HG02840 (cell line): ENCODE data around the gene HPGD.
"Not testable (repeated sequence)": the region's sequence is repeated elsewhere in the genome, so short reads cannot be mapped to it uniquely, and the experiment has no call there.

Experiments
- ATAC-seq: cut with Tn5 transposase; IDR thresholded peaks from one replicate; pipeline ENCODE4 v1.9.1; 2021; ENCODE audit warnings: mild to moderate bottlenecking, moderate library complexity, moderate number of reproducible peaks; ENCODE audit not compliant: unreplicated experiment, low FRiP score

HPGD gene

DNA sequence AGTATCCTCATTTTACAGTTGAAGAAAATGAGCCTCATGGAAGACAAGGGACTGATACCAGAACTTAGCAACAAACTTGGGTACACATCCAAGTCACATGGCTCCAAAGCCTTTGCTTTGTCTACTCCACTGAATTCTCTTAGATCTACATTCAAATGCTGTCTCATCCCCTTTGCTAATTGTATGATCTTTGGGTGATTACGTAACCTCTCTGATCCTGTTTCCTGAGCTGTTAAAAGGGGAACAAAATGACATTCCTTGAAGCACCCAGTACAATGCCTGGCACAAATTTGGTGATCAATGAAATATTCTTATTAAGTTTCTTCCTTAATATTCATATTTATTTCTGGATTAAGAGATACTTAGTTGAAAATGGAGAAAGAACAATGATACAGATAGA is 5.9 kb upstream of the HPGD start:
- ATAC-seq, result no peak

GRCh38 chr4:174526731-174527130 is 4.4 kb upstream of the HPGD start:
- ATAC-seq, result no peak

DNA sequence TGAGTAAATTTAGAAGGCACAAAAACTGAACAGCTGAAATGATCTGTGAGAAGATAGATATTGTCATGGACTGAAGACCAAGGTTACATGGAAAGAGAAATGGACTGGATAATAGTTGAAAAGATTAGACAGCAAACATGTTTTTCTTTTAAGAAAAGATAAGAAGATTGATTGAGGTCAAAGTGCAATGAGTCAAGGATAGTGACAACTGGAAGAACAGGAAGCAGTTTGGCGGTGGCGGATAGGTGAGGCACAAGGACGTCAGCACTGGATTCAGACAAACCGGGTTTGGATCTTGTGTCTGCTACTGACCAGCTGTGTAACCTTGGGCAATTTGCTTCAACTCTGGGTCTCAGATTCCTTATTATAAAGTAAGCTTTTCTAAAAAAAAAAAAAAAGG is 2.0 kb upstream of the HPGD start:
- ATAC-seq, result no peak

DNA sequence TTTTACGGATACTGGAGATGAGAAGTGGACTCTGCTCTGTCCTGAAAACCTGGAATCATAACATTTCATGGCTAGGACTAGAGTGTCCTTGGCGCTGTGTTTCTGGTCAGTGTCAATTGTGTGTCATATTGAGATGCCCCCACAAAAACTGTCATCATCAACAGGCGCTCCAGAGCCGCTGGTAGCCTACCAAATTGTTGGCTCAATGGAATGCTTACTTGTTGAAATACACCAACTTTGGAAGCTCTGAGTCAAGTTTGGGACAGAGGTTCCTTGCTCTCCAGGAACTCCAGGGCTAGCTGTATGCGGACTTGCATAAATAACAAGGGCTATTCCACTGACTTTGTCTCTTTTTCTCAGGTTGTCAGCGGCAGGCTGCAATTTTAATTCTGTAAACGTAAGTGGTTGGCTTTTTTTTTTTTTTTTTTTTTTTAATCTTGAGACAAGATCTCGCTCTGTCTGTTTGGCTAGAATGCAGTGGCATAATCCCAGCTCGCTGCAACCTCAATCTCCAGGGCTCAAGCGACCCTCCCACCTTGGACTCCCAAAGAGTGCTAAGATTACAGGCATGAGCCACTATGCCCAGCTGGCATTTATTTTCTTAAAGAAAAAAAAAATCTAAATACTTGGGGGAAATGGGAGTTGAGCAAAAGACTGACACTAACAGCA is 871 bp upstream of the HPGD start:
- ATAC-seq, result no peak

DNA sequence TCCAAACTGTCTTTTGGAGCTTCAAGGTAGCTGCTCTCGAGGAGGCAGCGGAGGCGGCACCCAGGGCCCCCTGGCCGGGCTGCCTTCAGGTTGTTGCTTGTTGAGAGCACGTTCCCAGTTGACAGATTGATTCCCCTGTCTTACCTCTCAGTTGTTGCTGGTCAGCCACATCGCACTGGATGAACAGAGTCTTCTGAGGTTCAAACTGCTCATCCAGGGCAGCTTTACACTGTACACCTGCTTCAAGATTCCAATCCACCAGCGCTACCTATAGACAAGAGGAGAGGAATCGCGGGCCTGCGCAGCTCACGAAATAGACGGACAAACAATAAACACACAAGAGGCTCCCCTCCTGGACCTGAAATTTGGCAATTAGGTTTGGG is 497 bp downstream of the HPGD start:
- peak; percentile 12 for ATAC-seq

DNA sequence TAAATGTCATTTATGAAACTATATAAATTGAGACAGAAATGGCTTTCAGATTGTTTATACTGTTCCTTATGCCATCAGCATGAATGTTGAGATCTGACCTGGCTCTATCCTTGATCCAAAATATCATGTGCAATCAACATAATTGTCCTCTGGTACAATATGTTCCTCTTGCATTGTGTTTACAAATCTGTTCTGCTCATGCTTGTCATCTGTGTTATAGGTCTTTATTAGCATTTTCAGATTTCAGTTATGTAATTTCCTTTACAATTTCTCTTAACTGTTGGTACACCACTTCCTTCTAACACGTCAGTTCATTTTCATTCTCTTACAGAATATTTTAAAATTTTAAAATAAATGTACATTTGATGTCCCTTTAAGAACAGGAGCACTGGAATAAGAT is 1.6 kb downstream of the HPGD start:
- no peak for ATAC-seq

- ATAC-seq, result no peak
Observed at GRCh38 chr4:174517502-174518445, 4.5 kb downstream of the HPGD start.

GRCh38 chr4:174516794-174517193 is 5.5 kb downstream of the HPGD start:
- no peak for ATAC-seq

- no peak for ATAC-seq
Observed at GRCh38 chr4:174516345-174516744, 5.9 kb downstream of the HPGD start.

- ATAC-seq, result no peak
Observed at GRCh38 chr4:174512745-174513144, 9.5 kb downstream of the HPGD start.

GRCh38 chr4:174505892-174506291 is 16.4 kb downstream of the HPGD start:
- no peak for ATAC-seq

GRCh38 chr4:174505007-174505406 is 17.3 kb downstream of the HPGD start:
- no peak for ATAC-seq

DNA sequence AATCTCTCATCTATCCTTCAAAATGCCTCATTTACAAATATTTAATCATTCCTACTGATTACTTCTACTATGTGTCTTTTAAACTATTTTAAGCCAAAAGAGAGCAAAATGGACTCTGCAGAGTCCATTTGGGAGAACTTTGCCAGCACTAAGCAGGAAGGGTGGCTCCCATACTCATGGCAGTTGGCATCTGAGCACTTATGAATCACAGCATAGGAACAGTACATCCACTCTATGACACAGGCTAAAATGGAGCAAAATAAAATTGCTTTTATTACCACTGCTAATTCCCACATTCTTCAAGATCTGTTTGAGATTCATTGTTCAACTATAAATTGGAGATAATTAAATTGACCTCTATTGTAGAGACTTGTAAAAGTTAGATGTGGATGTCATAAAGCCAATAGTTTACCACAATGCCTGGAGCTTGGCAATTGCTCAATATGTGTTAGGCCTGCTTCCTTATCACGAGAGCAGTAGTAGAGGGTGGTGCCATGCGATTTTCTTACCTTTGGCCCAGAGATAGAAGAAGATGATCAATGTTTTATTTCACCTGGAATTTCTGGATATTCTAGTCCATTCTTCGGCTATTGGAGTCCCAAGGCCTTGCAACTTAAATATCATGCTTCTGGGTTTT is 19.1 kb downstream of the HPGD start:
- no peak for ATAC-seq

DNA sequence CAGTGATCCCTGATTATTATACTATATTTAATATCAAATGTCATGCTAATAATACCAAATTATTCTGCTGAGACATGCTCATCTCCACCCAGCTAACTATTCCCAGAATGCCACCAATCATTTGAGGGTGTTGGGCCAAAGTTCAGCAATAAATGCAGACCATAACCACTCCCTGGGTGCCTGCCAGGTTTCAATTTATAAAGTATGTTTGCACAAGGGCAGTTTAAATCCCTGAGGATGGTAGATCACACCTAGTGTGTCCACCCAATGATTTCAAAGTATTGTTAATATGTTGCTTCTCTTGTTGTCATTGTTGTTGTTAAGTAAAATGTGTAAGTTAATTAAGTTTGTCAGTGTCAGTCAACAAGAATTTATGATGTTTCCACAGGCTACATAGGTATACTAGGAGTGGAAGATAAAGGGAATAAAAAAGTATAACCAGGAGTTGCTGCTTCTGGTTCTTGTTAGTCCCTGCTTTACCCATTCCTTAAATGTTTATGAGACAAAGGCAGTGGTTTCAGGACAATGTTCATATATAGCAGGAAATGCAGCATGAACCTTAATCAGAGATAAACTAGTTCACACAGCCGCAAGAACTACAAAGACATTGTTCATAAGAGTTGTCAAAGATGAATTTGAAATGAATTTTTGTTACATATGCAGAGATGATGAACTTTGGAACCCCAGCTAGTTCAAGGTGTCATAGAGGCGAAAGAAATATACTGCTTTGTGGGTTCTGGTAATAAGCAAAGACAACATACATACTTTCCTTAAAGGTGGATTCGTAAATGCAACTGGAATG is 25.5 kb downstream of the HPGD start:
- no peak for ATAC-seq

GRCh38 chr4:174495626-174496025 is 26.7 kb downstream of the HPGD start:
- ATAC-seq, result no peak

DNA sequence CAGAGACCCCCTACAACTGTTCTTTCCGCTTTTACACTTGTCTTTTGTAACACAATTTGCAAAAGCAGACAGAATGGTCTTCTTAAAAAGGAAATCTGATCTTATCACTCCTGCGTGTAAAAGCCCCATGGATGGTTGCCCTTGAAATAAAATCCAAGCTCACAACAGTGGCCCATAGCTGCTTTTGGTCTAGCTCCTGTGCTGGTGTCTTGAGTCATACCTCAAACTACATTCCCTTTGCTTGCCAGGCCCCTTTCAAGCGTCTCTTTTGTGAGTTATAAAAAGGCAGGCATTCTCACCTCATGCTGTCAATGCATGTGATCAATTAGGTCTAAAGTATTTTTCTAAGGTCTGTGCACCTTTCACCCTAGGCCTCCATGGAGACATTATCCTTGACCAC is 27.6 kb downstream of the HPGD start:
- no peak for ATAC-seq

DNA sequence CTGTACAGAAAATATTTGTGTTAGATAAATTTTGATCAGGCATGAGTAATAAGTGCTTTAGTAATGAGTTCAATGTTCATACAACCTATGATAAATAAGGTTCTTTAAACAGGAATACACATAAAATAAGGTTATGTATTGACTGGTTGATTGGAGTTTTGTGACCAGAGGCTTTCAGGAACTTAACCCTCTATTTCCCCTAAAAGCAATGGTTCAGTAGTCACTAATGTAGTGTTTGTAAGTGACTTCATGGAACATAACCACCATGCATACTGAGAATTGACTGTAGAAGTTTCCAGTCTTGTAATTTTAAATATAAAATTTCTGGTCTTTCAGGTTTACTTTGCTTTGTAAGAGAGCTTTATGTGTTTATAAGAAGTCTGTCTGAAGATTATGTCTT is 28.1 kb downstream of the HPGD start:
- no peak for ATAC-seq

GRCh38 chr4:174490451-174490961 is 31.8 kb downstream of the HPGD start:
- ATAC-seq, result no peak

GRCh38 chr4:174488368-174488767 is 33.9 kb downstream of the HPGD start:
- ATAC-seq, result not testable (repeated sequence)

DNA sequence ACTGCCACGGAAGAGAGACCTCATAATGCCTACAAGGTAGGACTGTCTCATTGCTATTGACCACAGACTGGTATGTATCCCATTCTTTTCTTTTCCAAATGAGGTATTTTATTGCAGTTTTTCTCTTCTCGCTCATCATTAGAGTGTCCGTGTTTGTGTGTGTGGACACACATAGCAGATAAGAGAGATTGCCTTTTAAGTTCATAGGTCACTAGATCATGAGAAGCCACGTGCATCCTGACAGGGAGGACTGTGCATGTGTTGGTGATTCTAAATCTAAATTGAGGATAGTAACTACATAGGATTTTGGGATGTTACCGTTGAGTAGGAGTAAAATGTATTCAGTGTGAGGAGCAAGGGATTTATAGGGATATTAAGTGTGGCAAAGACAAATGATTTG is 37.3 kb downstream of the HPGD start:
- ATAC-seq, result no peak
